ENCODE measurements around the gene EML6. TPM values are rescaled to one million over a fixed set of nuclear protein-coding genes. Genes with fewer than 3 reads are reported as not detected.
"Not testable (repeated sequence)": the region's sequence is repeated elsewhere in the genome, so short reads cannot be mapped to it uniquely, and the experiment has no call there.

EML6 gene
- total and polyA plus RNA-seq, 2 of the 13 experiments (the other 11 are each of a cell fraction or from before 2014, with no cell fraction given) = 17.2 to 32.4 TPM

DNA sequence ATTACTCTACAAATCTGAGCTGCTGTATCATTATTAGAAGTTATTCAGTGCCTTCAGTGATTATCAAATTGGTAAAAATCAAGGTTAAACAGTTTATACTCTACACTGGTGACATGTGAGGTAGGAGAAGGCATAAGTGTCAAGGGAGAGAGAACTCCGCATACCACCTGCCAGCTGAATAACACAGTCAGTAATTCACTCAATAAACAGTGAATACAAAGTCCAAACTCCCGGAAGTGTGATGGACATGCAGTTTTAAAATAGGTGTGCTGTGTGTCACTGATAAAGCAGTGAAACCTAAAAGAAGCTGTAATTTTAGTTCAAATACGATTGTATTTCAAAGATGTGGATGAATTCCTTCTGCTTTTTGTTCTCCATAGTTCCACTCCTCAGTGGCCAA, 149.8 kb downstream of the EML6 start (continued):
- not testable (repeated sequence) for TF ChIP-seq FOXP1 (IDR thresholded peaks at IDR 0.05); GABPA (IDR thresholded peaks at IDR 0.05; ENCODE audit: low read depth, low read length)
- TF ChIP-seq FOXP1 (CRISPR knock-in tag; IDR thresholded peaks at IDR 0.05) (peak; percentile 41; the same call in 1 of the 2 replicates), NR2F1 (CRISPR knock-in tag; IDR thresholded peaks at IDR 0.05) (0 out of 4 replicates have a peak, but pooled peaks of 1 of the 2 experiments have one; percentile 29), FOSL2 (CRISPR knock-in tag; IDR thresholded peaks at IDR 0.05) (peak; percentile 73), MED1 (CRISPR knock-in tag; IDR thresholded peaks at IDR 0.05) (peak; percentile 60; the same call in 1 of the 2 replicates), KAT8 (CRISPR knock-in tag; IDR thresholded peaks at IDR 0.05) (0 out of 2 replicates have a peak, but pooled peaks have one; percentile 20), GABPA (CRISPR knock-in tag; IDR thresholded peaks at IDR 0.05; ENCODE audit: low read depth) (peak; percentile 72), TBX2 (CRISPR knock-in tag; IDR thresholded peaks at IDR 0.05; ENCODE audit: borderline replicate concordance) (peak; percentile 55; the same call in 1 of the 2 replicates), GATAD2A (CRISPR knock-in tag; IDR thresholded peaks at IDR 0.05) (peak; percentile 78), POGZ (CRISPR knock-in tag; IDR thresholded peaks at IDR 0.05) (peak; percentile 42; the same call in 1 of the 2 replicates)
- TF ChIP-seq, protein P1, sequence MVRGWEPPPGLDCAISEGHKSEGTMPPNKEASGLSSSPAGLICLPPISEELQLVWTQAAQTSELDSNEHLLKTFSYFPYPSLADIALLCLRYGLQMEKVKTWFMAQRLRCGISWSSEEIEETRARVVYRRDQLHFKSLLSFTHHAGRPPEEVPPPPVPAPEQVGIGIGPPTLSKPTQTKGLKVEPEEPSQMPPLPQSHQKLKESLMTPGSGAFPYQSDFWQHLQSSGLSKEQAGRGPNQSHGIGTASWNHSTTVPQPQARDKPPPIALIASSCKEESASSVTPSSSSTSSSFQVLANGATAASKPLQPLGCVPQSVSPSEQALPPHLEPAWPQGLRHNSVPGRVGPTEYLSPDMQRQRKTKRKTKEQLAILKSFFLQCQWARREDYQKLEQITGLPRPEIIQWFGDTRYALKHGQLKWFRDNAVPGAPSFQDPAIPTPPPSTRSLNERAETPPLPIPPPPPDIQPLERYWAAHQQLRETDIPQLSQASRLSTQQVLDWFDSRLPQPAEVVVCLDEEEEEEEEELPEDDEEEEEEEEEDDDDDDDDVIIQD (CRISPR knock-in tag; IDR thresholded peaks at IDR 0.05; ENCODE audit: low read depth) = peak; percentile 88
- TF ChIP-seq, protein P2, sequence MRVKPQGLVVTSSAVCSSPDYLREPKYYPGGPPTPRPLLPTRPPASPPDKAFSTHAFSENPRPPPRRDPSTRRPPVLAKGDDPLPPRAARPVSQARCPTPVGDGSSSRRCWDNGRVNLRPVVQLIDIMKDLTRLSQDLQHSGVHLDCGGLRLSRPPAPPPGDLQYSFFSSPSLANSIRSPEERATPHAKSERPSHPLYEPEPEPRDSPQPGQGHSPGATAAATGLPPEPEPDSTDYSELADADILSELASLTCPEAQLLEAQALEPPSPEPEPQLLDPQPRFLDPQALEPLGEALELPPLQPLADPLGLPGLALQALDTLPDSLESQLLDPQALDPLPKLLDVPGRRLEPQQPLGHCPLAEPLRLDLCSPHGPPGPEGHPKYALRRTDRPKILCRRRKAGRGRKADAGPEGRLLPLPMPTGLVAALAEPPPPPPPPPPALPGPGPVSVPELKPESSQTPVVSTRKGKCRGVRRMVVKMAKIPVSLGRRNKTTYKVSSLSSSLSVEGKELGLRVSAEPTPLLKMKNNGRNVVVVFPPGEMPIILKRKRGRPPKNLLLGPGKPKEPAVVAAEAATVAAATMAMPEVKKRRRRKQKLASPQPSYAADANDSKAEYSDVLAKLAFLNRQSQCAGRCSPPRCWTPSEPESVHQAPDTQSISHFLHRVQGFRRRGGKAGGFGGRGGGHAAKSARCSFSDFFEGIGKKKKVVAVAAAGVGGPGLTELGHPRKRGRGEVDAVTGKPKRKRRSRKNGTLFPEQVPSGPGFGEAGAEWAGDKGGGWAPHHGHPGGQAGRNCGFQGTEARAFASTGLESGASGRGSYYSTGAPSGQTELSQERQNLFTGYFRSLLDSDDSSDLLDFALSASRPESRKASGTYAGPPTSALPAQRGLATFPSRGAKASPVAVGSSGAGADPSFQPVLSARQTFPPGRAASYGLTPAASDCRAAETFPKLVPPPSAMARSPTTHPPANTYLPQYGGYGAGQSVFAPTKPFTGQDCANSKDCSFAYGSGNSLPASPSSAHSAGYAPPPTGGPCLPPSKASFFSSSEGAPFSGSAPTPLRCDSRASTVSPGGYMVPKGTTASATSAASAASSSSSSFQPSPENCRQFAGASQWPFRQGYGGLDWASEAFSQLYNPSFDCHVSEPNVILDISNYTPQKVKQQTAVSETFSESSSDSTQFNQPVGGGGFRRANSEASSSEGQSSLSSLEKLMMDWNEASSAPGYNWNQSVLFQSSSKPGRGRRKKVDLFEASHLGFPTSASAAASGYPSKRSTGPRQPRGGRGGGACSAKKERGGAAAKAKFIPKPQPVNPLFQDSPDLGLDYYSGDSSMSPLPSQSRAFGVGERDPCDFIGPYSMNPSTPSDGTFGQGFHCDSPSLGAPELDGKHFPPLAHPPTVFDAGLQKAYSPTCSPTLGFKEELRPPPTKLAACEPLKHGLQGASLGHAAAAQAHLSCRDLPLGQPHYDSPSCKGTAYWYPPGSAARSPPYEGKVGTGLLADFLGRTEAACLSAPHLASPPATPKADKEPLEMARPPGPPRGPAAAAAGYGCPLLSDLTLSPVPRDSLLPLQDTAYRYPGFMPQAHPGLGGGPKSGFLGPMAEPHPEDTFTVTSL (CRISPR knock-in tag; IDR thresholded peaks at IDR 0.05; ENCODE audit: borderline replicate concordance) = peak; percentile 76; the same call in 1 of the 2 replicates
- TF ChIP-seq, protein P3, sequence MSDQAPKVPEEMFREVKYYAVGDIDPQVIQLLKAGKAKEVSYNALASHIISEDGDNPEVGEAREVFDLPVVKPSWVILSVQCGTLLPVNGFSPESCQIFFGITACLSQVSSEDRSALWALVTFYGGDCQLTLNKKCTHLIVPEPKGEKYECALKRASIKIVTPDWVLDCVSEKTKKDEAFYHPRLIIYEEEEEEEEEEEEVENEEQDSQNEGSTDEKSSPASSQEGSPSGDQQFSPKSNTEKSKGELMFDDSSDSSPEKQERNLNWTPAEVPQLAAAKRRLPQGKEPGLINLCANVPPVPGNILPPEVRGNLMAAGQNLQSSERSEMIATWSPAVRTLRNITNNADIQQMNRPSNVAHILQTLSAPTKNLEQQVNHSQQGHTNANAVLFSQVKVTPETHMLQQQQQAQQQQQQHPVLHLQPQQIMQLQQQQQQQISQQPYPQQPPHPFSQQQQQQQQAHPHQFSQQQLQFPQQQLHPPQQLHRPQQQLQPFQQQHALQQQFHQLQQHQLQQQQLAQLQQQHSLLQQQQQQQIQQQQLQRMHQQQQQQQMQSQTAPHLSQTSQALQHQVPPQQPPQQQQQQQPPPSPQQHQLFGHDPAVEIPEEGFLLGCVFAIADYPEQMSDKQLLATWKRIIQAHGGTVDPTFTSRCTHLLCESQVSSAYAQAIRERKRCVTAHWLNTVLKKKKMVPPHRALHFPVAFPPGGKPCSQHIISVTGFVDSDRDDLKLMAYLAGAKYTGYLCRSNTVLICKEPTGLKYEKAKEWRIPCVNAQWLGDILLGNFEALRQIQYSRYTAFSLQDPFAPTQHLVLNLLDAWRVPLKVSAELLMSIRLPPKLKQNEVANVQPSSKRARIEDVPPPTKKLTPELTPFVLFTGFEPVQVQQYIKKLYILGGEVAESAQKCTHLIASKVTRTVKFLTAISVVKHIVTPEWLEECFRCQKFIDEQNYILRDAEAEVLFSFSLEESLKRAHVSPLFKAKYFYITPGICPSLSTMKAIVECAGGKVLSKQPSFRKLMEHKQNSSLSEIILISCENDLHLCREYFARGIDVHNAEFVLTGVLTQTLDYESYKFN (CRISPR knock-in tag; conservative IDR thresholded peaks at IDR 0.05) = peak; percentile 87
- TF ChIP-seq, protein P4, sequence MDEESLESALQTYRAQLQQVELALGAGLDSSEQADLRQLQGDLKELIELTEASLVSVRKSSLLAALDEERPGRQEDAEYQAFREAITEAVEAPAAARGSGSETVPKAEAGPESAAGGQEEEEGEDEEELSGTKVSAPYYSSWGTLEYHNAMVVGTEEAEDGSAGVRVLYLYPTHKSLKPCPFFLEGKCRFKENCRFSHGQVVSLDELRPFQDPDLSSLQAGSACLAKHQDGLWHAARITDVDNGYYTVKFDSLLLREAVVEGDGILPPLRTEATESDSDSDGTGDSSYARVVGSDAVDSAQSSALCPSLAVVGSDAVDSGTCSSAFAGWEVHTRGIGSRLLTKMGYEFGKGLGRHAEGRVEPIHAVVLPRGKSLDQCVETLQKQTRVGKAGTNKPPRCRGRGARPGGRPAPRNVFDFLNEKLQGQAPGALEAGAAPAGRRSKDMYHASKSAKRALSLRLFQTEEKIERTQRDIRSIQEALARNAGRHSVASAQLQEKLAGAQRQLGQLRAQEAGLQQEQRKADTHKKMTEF (CRISPR knock-in tag; IDR thresholded peaks at IDR 0.05) = 0 out of 2 replicates have a peak, but pooled peaks have one; percentile 29
